A549 treated with CORT108297 at 1 μM for 4 hours (cell line): ENCODE data around the gene IFNAR1. TPM values are rescaled to one million over a fixed set of nuclear protein-coding genes. Genes with fewer than 3 reads are reported as not detected.

Experiments
- total RNA-seq: library from RNA; stranded (reverse); fragments of 200-300 nt; extraction: Qiagen RNA extraction; gene quantifications from 5 replicates; pipeline ENCODE4 v1.2.3, GENCODE V29; 2022

Gene IFNAR1
- total RNA-seq, result 13.5 to 20.1 TPM (median 18.4 TPM) in 5 replicates

GRCh38 chr21:33324291-33325221 is at the start of gene IFNAR1:
IFNAR1 (plus strand) TSS chr21:33324970; CDS start chr21:33325056, 86 bp downstream.

GRCh38 chr21:33403128-33403785 is 78.5 kb downstream of the IFNAR1 start, which contains the start of gene IFNGR2:
IFNGR2 (plus strand) TSS chr21:33403413; CDS start chr21:33403544, 131 bp downstream.

Other genes with a start within 250 kb of the IFNAR1 start
- 14.5 to 17.0 TPM (median 15.8 TPM) in 5 replicates for gene IFNAR2, start 95.0 kb upstream of the IFNAR1 start, total RNA-seq
- gene IL10RB, start 58.6 kb upstream of the IFNAR1 start, total RNA-seq, result 17.9 to 20.5 TPM (median 18.4 TPM) in 5 replicates
- gene IFNGR2, start 78.4 kb downstream of the IFNAR1 start, total RNA-seq, result 49.1 to 55.8 TPM (median 55.0 TPM) in 5 replicates
- gene TMEM50B, start 155.0 kb downstream of the IFNAR1 start, total RNA-seq, result 10.1 to 10.9 TPM (median 10.8 TPM) in 5 replicates
- gene DNAJC28, start 166.7 kb downstream of the IFNAR1 start, total RNA-seq, result 0.10 to 0.63 TPM (median 0.34 TPM) in 5 replicates
- gene GART, start 217.1 kb downstream of the IFNAR1 start, total RNA-seq, result 61.1 to 69.9 TPM (median 64.2 TPM) in 5 replicates
- 74.6 to 97.9 TPM (median 84.7 TPM) in 5 replicates for gene SON, start 218.1 kb downstream of the IFNAR1 start, total RNA-seq